NCI-H2081 treated with DMSO at 0.1 percent for 48 hours (cell line): Measurements from ENCODE around the gene ZNF322.

Experiments
- DNase-seq: peaks from one replicate; lab custom pipeline; 2025; lab: John Stamatoyannopoulos, UW

The ZNF322 gene

GRCh38 chr6:26588965-26589364, 70.6 kb downstream of the ZNF322 start:
- DNase-seq, result no peak
